Subcutaneous adipose tissue (tissue), 4 donors: ENCODE measurements around the gene FIZ1. TPM values are rescaled to one million over a fixed set of nuclear protein-coding genes. Genes with fewer than 3 reads are reported as not detected.

Experiments
- total RNA-seq, 4 donors: library from RNA; depleted of rRNA; stranded (reverse); fragments of >200 nt; gene quantifications; one replicate each; pipeline ENCODE4 v1.1.0, GENCODE V29; 2016
- TF ChIP-seq, protein P1 (sequence below): fragments of 450-650 bp; IDR thresholded peaks from one replicate; pipeline ENCODE4 v1.5.1; 2016; ENCODE audit warnings: low read depth, mild to moderate bottlenecking, control low read depth, antibody characterized with exemption, moderate library complexity

The FIZ1 gene
- total RNA-seq, 4 donors from 2014 or later, result 1.8 to 12.1 (median 2.7) TPM

DNA sequence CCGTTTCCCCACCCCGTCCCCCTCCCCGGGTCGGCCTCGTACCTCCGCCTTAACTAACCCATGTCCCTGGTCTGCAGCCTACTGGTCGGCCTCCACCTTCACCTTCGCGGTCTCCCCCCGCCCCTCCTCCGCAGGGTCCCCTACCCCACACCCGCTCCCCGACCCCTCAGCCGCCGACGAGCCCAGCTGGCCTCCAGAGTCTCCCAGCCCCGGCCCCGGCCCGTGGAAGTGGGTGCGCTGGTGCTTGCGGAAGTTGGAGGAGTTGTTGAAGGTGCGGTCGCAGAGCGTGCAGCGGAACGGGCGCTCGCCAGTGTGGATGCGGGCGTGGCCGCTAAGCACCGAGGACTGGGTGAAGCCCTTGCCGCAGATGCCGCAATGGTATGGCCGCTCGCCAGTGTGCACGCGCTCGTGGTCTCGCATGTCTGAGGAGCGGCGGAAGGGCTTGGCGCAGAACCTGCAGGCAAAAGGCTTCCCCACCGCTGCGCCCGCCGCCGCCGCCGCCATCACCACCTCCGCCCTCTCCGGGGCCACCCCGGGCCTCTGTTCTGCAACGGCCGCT lies 22.4 kb upstream of the FIZ1 start:
- TF ChIP-seq, protein P1, sequence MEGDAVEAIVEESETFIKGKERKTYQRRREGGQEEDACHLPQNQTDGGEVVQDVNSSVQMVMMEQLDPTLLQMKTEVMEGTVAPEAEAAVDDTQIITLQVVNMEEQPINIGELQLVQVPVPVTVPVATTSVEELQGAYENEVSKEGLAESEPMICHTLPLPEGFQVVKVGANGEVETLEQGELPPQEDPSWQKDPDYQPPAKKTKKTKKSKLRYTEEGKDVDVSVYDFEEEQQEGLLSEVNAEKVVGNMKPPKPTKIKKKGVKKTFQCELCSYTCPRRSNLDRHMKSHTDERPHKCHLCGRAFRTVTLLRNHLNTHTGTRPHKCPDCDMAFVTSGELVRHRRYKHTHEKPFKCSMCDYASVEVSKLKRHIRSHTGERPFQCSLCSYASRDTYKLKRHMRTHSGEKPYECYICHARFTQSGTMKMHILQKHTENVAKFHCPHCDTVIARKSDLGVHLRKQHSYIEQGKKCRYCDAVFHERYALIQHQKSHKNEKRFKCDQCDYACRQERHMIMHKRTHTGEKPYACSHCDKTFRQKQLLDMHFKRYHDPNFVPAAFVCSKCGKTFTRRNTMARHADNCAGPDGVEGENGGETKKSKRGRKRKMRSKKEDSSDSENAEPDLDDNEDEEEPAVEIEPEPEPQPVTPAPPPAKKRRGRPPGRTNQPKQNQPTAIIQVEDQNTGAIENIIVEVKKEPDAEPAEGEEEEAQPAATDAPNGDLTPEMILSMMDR, result no peak

- TF ChIP-seq, protein P1, result no peak
Observed at GRCh38 chr19:55621205-55621672, 21.9 kb upstream of the FIZ1 start.

GRCh38 chr19:55620410-55621204 lies 21.3 kb upstream of the FIZ1 start:
- TF ChIP-seq, protein P1, result no peak

DNA sequence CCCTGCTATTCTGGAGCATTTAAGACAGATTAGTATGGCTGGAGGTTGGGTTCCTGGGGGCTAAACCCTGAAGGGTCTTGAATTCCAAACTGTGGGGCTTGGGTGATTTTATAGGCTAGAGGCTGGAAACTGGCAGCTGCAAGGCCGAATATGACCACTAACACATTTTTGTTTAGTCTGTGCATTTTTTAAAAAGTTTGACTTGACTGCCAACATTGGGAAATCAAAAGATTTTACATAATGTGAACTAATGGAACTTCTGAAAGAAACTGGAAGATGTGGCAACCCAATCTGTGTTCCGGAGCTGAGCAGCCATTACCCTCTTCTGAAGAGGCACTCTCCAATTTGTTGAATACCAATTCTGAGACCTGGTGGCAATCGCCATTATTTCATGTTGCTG lies 20.0 kb upstream of the FIZ1 start:
- TF ChIP-seq, protein P1, result no peak

- TF ChIP-seq, protein P1, result no peak
Observed at GRCh38 chr19:55618426-55618825, 19.1 kb upstream of the FIZ1 start.

GRCh38 chr19:55617426-55617825 lies 18.1 kb upstream of the FIZ1 start:
- TF ChIP-seq, protein P1, result no peak

- TF ChIP-seq, protein P1, result no peak
Observed at GRCh38 chr19:55616395-55616875, 17.1 kb upstream of the FIZ1 start.
